GM12801 (cell line): ENCODE measurements around the gene PDE1C.

Experiments used
- TF ChIP-seq, protein P1 (sequence below): IDR thresholded peaks from one replicate; pipeline ENCODE4 v1.5.1; 2011; ENCODE audit warnings: control low read depth; ENCODE audit not compliant: insufficient read length; ENCODE audit errors: extremely low read depth

Gene PDE1C

DNA sequence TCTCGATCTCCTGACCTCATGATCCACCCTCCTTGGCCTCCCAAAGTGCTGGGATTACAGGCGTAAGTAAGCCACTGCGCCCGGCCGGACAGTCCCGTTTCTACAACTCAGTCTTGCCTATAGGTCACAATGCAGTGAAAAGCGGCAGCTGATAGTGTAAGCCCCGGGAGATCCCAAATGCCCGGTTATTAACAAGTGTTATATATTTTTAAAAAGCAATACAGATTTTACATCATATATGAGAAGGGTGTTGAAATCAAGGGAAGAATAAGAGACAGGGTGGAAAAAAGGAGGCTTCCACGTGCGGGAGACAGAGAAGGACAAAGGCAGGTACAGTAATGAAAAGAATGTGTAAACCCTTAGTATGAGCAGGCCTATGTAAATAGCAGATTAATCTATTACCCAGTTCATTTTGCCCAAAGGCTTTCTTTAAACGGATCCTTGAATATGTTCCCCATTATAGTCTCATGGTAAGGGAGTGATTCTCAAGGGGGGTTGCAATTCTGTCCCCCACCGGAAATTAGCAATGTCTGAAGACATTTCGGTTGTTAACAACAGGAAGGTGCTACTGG, 170.8 kb downstream of the PDE1C start:
- TF ChIP-seq, protein P1, sequence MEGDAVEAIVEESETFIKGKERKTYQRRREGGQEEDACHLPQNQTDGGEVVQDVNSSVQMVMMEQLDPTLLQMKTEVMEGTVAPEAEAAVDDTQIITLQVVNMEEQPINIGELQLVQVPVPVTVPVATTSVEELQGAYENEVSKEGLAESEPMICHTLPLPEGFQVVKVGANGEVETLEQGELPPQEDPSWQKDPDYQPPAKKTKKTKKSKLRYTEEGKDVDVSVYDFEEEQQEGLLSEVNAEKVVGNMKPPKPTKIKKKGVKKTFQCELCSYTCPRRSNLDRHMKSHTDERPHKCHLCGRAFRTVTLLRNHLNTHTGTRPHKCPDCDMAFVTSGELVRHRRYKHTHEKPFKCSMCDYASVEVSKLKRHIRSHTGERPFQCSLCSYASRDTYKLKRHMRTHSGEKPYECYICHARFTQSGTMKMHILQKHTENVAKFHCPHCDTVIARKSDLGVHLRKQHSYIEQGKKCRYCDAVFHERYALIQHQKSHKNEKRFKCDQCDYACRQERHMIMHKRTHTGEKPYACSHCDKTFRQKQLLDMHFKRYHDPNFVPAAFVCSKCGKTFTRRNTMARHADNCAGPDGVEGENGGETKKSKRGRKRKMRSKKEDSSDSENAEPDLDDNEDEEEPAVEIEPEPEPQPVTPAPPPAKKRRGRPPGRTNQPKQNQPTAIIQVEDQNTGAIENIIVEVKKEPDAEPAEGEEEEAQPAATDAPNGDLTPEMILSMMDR: no peak

DNA sequence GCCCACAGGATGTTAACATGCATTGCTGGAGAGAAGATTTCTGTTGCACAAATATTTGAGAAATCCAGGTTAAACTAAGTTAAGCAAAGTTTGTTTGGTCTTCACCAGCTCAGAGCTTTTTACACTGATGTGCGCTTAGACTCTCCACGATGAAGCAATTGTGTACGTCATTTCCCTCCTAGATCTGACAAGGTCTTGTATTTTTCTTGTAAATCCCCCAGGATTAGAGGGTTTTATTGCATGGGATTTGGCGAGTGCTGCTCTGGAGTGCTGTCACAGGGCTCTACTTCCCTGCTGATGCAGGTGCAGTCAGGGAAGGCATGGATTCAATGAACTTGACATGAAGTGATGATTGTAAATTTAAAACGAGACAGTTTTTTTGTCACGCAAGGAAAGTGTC, 173.3 kb downstream of the PDE1C start:
- TF ChIP-seq, protein P1: no peak

DNA sequence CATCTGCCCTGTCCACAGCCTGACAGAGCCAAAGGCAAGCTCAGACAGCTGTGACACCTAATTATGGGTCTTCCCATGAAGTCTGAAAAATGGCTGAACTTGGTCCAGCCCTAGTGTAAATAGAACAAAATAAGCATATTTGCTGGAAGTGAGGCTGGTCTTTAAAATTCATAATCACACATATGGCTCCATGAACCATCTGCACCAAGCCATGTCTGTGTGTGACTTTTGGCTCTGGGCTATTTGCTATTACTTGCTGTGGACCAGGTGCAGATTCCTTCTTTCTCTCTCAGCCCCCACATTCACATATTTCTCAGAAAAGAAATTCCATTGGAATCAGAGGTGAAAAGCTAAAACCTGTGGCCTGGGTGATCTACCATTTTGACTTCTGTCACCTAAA, 175.9 kb downstream of the PDE1C start:
- TF ChIP-seq, protein P1: no peak

DNA sequence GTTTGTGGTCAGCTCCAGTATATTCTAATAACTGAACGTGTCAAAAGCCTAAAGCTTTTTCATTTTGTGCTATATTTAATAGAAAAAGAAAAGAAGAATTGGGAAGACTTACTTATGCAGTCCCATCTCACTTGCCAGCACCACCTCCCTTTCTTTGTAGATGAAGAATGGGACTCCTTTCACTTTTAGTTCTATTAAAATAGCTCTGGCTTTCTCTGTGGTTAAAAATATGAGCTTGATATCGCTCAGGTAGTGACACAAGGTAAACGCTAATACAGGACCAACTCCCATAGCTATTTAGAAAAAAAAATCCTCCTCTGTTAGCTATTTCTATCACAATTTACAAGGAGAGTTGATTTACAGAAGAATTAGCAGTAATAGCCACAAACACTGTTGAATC, 176.8 kb downstream of the PDE1C start:
- TF ChIP-seq, protein P1: no peak

DNA sequence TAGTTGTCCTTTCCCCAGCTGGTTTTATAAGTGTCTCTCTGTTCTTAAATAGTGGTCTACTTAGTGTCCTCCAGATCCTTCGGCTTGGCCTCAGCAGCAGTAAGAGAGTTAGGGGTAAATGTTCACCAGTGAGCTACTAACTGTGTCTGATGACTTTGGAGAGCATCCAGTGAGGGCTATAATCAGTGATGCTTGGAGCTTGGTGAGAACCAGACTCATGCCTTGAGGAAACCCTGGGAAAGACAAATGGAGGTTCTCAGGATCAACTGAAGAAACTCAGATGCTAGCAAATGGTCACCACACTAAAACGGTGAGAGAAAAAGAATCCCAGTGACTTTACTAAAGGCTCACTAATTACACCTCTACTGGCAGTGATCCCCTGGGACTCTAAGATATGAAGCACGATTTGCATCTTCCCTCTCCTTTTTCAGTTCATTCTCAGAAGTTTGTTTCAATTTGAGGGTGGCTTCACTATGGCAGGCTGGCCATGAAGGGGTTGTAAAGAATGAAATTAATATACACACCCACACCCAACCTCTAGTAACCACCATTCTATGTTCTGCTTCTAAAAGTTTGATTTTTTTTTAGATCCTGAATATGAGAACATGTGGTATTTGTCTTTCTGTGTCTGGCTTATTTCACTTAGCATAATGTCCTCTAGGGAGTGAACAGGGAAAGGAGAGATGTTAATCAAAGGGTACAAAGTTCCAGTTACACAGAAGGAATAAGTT, 177.9 kb downstream of the PDE1C start:
- TF ChIP-seq, protein P1: no peak

DNA sequence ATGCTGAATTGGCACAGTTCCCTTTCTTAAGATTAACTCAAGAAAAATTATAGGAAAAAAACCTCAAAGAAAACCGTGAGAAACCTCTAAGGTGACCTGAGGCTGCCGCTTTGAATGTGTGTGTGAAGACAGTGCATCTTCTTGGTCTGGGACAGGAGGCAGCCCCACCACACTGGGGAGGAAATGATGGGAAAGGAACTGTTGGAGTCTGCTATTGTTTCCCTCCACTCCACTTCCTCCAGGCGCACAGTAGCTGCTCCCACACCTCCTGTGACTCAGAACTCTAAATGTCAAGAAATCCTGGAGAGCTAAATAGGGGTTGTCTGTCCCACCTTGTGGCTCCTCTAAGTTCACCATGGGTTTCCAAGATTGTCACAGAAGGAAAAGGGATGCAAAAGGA, 179.4 kb downstream of the PDE1C start:
- TF ChIP-seq, protein P1: no peak

DNA sequence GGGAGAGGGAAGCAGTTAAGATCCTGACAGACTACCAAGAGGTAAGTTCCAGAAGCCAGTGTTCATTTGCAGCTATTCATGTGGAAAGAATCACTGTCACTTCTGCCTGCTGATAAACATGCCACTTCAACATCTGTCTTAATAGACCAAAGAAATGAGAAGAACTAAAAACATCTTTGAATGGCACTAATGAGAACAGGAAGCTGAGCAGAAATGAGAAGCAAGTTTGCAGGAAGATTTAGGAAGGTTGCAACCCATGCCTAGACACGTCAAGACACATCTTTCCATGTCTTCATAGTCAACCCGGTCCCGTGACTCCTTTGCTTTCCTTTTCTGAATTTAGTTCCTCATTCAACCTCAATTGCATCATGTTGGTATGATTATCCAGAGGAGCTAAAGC, 180.0 kb downstream of the PDE1C start:
- TF ChIP-seq, protein P1: no peak
